C1 segment of cervical spinal cord (tissue), 14 donors: ENCODE results near the gene MRPL10.

Source experiments
- DNase-seq, 14 donors: peaks; one replicate each; lab custom pipeline; 2025; lab: John Stamatoyannopoulos, UW

MRPL10 gene

DNA sequence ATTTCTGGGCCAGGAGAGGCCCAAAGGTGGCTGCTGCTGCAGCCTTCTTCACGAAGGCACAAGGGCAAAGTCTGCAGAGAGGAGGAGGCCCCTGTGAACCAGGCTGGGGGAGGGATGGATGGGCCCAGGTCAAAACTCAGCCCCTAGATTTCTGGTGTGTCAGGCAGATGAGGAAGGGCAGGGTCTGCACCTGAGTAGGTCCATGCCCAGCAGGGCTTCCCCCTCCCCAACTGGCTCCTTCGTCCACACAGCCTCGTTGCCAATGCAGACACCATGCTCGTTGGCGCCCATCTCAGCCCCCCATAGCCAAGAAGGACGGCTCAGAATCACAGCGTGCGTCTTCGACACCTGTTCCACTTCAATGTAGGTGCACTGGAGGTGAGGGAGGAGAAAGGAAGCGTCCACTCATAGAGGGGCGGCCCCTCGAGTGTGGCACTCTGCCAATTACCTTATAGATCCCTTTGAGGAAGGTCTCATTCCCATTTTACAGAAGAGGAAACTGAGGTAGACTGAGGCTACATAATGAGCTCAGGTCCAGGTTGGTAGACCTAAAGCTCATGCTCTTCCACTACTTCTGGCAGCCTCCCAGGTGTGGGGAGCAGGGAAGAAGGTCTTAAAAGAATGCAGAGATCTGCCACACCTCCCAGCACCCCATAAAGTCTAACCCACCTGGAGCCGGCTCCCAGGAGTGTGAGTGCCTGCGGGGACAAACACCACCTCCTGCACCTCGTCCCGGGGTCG, 8.8 kb upstream of the MRPL10 start:
- peak in 1 of 14 donors; percentile 16 for DNase-seq

DNA sequence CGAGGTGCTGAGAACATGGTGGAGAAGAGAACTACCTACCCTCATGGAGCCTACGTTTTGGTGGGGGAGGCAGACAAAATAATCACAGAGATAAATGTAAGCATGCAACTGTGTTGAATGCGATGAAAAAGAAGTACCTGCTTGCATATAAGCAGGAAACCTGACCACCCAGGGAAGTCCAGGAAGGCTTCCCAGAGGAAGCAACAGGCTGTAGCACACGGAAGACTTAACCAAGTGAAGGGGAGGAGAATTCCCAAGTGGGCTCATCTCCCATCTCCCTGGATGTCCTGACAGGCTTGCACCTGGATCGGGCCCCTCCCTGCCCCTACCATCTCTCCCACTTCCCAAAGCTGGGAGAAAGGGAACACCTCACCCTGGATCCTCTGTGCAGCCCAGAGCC, 7.7 kb upstream of the MRPL10 start:
- no peak for DNase-seq

DNA sequence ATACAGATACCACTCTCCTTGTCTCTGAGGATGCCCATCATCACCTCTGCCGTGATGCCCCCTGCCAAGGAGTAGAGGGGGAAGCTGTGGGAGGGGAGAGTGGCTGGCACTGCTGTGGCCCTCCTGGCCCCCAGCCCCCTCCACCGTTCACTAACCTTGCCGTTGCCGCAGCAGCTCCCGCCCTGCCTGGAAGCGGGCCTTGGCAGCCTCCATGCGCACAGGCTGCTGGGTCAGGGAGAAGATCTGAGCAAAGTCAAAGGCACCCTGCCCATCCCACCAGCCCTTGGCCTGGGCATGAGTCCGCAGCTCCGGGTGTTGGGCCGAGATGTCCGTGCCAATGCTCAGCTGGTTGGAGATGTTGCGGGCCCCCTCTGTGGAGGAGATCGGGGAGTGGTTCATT, 7.3 kb upstream of the MRPL10 start:
- no peak for DNase-seq

DNA sequence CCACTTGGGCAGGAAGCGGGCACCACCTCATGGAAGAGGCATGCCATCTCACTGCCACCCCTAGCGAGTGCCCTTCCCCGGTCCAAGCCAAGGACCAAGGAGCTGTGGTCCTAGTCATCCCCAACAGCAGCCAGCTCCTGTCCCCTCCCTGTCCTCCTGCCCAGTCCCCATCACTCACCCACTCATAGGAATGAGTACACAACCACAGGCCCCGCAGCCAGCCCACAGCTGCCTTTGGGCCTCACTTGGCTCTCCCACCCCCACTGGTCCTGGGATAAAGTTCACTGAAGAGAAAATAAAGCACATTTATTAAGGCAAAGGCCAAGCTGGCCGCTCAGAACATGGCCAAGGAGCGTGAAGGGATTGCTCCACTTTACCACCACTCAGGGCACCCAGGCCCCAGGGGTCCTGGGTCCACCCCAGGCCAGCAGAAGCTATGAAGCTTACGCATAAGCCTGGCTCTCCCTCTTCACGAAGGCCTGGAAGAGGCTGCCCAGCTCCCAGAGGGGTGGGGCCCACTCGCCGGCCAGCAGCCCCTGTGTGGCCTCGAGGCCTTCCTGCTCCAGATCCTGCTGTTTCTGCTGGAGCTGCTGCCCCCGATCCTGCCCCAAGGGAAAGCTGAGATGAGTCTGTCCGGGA, 6.2 kb upstream of the MRPL10 start:
- DNase-seq: no peak

DNA sequence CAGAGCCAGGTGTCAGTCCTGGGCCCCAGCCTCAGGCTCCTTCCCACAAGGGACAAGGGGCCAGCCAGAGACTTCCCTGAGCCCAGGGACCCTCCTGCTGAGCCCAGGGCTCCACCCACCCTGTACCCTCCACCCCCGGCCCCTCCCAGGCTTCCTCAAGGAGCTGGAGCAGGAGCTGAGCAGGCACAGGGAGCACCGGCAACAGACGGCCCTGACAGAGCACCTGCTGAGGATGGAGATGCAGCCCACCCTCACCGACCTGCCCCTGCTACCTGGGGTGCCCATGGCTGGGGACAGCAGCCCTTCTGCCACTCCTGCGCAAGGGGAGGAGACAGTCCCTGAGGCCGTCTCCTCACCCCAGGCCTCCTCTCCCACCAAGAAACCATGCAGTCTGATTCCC, 5.3 kb upstream of the MRPL10 start:
- DNase-seq: no peak

DNA sequence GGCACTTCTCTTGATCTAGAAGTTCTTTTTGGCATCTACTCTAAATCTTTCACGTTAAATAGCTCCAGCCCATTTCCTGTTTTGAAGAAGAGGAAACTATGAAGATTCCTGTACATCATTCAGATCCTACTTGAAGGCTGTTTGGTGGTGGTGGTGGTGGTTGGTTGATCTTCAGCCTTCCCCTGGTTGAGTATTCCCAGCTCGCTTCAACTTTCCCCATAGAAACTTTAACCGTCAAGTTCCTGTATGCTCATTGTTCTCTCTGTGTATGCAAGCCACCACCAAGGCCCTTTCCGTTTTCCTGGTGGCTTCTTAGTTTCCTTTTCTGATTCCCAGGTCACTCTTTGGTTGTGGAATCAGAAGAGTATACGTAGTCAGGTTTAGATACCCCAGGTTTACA, 3.4 kb upstream of the MRPL10 start:
- no peak for DNase-seq

DNA sequence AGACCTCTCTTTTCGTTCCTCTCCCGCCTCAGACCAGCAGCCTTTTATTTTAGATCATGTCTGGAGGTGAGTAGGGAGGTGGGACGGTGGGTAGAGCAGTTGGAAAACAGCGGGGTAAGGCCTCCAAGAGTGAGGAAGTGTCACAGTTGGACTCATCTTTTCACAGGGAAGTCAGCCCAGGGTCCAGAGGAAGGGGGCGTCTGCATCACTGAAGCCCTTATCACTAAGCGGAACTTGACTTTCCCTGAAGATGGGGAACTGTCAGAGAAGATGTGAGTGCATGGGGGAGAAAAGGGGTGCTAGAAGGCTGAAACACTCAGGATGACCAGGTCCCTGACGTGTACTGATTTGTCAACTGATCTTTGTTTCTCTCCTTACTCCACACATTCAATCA, 590 bp upstream of the MRPL10 start:
- peak in 5 of 14 donors; percentile 41 to 58 (median 48) for DNase-seq

DNA sequence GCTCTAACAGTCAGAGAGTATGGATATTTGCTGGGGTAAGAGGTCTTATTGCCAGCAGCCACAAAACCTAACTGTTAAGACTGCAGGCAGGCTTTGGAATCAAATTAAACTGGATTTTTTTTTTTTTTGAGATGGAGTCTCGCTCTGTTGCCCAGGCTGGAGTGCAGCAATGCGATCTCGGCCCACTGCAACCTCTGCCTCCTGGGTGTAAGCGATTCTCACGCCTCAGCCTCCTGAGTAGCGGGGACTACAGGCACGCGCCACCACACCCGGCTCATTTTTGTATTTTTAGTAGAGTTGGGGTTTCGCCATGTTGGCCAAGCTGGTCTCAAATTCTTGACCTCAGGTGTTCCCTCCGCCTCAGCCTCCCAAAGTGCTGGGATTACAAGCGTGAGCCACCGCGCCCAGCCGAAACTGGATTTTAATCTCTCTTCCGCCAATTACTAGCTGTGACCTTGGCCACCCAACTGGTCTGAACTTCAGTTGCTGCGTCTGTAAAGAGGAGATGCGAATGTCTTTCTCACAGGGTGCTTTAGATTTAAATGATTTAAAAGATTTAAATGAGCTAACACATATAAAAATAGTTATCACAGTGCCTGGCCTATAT, 842 bp downstream of the MRPL10 start:
- no peak for DNase-seq

DNA sequence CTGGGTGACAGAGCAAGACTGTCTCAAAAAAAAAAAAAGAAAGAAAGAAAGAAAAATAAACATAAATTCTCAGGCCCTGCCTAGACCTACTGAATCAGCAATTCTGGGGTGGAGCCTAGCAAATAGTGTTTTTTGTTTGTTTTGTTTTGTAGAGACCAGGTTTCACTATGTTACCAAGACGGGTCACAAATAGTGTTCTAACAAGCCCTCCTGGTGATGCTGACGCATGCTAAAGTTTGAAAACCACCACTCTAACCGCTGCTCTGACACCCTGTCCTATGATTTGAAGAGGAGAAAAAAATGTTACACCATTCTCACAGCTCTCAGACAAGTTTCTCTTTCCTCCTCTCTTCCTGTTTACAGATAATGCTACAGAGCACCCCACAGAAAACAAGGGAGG, 1.5 kb downstream of the MRPL10 start:
- DNase-seq: no peak

DNA sequence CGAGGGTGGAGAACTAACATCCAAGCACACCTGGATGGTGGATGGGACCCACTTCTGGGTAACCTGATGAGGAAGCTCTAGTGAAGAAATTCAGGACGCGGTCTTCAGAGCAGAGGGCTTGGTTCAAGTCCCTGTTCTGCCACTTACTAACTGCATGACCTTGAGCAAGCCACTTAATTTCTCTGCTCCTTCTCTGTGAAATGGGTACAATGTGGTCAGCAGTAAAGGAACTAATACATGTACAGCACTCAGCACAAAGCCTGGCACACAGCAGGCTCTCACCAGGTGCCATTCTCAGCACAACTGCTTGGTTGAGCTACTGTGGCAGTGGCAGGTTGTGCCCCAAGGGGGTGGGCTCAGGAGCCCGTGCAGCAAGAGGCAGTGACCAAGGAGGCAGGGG, 7.8 kb downstream of the MRPL10 start:
- DNase-seq: no peak

DNA sequence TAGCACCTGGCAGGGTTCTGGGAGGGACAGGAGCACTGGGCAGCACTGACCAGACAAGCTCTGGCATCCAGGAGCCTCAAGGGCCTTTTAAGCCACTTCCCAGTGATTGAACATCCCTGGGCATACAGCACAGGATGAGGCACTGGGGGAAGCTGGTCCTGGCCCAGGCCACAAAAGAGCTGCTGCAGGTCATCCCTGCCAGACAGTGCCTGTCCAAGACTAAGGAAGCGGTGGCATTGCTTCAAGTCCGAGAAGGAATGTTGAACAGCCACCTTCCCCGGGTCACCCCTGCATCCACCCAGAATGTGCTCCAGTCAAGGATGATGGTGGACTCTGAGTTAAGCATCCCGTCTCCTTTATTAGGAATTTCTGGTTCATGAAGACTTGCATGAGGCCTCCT, 8.6 kb downstream of the MRPL10 start:
- DNase-seq: no peak

DNA sequence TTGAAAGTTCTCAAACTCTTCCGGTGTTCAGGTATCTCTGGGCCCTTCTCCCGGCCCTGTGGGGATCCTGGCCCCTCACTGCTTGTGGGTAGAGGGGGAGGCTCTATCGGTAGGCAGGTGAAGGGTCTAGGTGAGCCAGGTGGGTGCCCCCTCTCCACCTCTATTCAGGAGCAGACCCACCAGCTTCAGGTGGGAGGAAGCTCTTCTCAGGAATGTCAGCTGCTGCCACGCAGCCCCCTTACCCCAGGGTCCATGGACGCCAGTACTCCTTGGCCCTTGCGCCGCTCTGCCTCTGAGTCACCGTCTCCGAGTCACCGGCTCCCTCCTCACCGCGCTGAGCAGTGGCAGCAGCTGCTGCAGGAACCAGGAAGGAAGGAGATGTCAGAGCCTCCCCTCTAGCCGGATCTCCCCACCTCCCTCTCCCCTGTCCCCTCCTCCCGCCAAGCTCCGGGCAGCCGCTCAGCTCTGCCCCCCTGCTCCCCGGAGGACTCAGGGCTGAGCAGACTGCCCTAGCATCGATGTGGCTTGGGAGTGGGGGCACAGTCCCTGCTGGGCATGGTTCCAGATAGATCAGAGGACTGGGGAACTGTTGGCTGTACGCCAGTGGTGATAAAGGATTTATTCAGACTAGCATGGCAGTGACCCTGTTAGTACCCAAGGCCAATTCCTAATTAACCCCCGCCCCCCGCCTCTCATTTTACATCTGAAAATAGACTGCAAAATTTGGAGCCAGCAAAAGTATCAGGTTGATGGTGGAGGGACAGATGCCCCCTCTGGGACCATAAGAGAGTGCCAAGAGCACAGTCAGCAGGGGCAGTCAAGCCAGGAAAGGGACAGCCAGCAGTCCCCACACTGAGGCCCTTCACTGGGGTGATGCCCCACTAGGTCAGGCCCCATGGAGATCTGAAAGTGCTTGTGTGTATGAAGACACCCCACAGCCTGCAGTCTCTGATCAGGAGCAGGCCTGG, 9.6 kb downstream of the MRPL10 start, which contains the start of gene OSBPL7:
OSBPL7 (minus strand) TSS at position 371 of the 968 bp plus-strand sequence. CDS start 1,516 bp downstream, outside the sequence.
- peak in 13 of 14 donors; percentile 9 to 83 (median 47) for DNase-seq

DNA sequence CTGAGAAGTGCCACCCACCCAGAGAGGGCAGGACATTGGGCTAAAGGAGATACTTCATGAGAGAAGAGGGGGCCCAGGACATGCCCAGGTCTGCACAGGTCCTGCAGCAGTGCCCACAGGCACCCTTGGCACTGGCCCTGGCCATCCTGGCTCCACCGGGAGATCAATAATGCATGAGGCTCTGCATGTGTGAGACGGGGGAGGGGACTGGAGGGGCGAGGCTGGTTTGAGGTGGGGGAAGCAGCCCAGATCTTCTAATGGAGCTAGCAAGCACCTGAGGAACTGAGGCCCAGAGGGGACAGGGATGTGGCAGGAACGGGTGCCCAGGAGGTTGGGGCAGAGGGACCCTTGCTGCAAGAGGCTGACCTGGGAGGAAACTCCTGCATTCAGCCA, 10.3 kb downstream of the MRPL10 start:
- no peak for DNase-seq

DNA sequence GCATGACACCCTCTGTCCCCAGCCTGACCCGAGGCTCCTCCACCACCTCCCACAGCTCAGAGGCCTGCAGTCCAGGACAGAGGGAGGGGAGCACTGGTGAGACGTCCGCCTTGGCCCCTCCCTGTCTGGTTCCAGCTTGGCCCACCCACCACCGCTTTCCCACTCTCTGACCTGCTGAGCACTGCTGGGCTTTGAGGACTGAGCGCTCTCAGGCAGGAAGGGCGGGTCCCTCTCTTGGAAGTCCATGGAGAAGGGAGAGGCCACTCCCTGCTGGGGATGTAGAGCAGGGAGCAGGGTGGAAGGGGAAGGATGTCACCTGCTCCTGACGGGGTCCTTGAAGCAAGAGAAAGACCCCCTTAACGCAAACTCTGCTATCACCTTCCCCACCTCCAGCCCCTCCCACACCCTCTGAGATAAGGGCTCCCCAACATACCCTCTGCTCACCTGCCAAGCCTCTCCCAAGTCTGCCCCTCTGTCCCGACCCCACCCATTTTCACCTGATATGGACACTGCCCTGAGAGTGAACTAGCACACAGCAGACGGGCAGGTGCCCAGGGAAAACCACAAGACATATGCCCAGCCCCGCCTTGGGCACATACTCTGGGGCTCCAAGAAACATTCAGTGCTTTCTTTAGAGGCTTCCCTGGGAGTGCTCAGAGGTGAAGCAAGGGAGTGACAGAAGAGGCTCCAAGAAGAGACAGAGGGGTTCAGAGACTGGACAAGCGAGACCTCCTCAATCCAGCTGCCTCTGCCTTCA, 11.1 kb downstream of the MRPL10 start:
- no peak for DNase-seq

DNA sequence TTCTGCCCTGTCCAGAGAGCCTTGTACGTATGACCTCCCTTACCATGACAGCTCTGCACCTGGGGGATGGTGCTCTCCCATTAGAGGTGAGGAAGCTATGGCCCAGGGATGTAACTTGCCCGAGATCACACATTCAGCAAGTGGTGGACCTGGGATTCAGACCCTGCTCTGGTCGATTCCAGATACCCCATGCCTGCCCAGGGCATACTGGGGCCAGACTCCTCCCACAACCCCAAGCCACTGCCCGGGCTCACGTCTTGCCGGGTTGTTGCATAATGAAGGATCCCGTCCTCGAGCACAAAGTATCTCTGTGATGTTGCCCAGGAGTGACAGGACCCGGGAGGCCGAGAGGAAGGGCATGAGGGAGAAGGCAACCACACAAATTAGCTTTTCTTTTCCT, 11.9 kb downstream of the MRPL10 start:
- no peak for DNase-seq

DNA sequence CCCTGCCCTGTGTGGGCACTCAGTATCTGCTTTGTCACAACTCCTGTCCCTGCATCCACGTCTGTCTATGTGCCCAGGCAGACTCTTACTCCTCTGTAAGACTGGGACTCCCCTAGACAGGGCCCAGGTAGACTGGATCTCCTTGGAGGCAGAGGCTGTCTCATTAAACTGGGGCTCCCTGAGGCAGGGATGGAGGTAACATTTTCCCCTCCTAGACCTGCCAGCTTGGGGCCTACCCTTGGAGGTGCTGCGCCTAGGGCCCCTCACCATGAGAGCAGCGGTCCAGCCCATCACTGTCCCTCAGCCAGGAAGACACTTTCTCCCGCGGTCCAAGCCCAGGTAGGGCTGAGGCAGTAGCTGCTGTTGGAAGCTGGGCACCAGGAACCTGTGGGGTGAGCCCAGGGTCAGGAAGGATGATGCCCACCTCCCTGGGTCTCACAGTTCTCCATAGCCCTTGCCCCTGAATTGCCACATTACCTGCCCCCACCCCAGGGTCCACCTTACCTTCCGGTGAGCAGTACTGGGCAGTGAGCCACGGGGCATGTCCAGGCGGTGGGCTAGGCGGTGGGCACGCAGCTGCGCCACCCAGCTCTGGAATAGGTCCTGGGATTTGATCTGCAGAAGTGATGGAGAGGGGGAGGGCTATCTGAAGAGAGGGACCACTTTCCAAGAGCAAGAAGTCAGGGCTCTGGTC, 13.2 kb downstream of the MRPL10 start:
- no peak for DNase-seq

DNA sequence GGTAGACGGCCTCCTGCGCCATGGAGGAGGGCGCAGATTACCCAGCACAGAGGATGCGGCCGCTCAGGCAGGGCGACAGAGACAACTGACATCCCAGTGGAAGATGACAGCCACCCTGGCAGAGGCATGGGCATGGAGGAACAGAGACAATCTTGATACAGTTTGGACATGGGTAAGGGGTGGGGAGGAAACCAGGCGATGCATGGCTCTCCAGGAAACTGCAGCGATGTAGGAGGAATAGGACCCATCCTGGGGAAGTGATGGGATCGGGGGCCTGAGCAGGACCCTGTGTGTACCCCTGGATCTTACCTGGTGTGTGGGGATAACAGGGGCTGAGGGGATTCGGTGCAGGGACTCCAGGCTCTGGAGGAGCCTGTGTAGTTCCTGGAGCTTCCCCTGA, 14.4 kb downstream of the MRPL10 start:
- no peak for DNase-seq

DNA sequence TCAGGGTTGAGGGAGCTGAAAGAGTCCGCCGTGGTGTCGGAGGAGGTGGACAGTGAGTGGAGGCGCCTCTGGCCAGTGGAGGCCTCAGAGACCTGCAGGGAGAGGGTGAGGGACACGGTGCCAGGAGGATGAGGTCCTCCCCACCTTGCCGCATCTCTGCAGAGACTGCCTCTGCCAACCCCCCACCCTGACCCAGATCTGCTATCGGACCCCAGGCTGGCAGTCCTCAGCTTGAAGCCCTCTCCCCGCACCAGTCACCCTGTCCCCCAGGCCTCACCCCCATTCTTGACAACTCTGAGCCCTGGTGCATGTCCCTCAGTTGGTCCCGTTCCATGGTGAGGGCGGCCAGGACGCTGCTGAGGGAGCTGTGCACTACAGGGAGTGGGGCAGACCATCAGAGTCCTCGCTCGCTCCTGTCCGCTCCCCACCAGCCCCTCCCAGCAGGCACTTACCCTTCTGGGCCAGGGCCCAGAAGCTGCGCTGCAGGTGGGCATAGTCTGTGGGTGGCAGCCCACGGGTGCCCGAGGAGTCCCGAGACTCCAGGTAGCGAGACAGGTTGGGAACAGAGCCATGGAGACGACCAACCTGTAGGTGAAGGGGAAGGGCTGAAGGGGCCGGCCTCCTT, 15.1 kb downstream of the MRPL10 start:
- no peak for DNase-seq

DNA sequence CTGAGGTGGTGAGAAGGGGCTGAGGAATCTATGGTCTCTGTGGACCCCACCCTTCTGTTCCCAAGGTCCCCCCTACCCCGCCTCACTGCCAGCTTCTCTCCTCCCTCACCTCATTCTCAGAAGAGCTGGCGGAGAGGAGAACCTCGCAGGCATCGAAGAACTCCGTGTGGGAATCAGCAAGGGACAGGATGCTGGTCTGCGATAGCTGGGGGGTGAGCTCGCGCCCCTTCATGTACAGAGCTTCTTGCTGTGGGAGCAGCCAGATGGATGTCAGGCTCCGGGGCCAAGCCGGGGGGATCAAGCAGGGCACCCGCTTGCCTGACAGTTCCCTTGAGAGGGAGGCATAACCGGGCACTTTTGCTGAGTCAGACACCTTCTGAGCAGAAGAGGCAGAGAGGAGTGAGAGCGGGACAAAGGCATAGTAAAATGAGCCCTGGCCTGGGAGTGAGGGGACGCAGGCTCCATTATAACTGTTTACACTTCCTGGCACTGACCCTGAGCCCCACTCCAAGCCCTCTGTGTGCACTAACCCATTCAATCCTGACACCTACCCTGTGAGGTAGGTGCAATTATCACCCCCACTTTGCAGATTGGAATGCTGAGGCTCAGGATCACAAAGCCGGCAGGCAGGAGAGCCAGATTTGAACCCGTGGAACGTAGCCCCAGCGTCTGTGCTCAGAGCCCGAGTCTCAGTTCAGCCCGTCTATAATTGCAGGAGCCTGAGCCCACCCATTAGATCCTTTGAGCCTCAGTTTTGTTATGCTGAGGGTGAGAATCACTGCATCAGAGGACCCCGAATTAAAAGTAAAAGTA, 16.0 kb downstream of the MRPL10 start:
- no peak for DNase-seq
